LNCAP (cell line): Measurements from ENCODE around the gene RBM17.

Experiments used
- CTCF ChIP-seq: fragments of 450-650 bp; IDR thresholded peaks from 2 replicates; pipeline ENCODE4 v1.5.1; 2017; ENCODE audit warnings: mild to moderate bottlenecking

The RBM17 gene

GRCh38 chr10:6091630-6092029 is 2.8 kb downstream of the RBM17 start:
- no peak for TF ChIP-seq CTCF

DNA sequence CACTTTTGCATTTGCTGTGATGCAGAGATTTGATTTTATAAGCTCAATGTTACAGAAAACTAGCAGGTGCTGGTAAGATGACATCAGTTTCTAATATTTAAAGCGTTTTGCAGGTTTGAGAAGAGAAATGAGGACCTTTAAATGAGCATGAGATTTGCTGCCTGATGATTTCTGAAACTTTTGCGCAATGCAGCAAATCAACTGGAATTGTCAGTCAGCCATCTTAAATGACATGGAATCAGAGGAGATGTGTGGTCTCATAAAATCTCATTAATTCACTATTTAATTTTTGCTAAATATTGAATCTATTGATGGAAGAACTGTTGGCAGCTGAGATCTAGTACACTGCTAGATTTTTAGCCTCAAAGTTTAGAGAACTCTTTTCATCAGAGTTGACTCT is 3.9 kb downstream of the RBM17 start:
- TF ChIP-seq CTCF, result no peak

GRCh38 chr10:6095810-6096570 is 7.2 kb downstream of the RBM17 start:
- no peak for TF ChIP-seq CTCF

DNA sequence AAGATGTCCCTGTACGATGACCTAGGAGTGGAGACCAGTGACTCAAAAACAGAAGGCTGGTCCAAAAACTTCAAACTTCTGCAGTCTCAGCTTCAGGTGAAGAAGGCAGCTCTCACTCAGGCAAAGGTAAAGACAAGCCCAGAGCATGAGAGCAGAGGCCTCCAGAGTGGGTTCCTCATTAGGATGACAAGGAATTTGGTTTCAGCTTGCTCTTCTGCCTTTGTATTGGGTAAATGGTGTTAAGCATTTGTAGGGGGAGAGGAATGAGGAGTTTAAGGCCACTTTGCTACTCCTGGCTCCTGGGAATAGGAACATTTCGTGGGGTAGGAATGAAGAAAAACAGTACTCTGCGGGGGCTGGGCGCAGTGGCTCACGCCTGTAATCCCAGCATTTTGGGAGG is 8.2 kb downstream of the RBM17 start:
- no peak for TF ChIP-seq CTCF

- TF ChIP-seq CTCF, result no peak
Measured at GRCh38 chr10:6098156-6098555, 9.3 kb downstream of the RBM17 start.

DNA sequence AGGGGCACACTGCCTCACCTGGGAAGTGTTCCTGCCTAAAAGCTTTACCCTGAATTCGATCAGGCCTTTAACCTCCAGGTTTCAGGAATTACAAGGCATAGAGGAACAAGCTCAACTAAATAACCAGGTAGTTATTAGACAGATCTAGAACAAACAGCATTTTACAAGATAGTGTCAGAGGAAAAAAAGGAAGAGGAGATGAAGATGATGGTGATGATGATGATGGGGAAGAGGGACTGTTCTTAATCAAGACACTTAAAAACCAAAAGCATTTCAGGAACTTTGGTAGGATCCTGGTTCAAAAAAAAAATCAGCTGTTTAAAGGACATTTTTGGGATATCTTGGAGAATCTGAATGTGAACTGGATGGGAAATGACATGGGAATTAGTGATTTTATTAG is 11.5 kb downstream of the RBM17 start:
- TF ChIP-seq CTCF, result no peak

- no peak for TF ChIP-seq CTCF
Measured at GRCh38 chr10:6101181-6101580, 12.3 kb downstream of the RBM17 start.

DNA sequence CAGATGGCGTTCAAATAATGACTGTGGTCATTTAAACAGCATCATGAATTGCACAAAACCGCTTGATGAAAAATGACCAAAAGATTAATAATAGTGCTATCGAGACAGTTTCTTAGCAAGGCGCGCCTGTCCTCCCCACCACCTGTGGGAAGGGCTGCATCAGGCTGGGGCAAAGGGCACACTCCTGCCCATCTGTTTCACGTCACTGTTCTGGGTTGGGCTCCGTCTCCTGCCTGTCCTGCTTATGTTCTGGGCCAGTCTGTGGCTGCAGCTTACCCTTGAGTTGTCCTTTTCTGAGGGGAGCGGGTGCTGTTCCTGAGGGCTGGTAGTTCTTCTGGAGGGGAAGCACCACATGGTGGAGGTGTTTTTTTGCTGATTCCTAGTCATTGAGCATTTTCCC is 13.3 kb downstream of the RBM17 start:
- TF ChIP-seq CTCF, result no peak
